ACC112 (cell line): ENCODE data around the gene PARP15.
"Not testable (repeated sequence)": the region's sequence is repeated elsewhere in the genome, so short reads cannot be mapped to it uniquely, and the experiment has no call there.

Experiments
- H2AFZ ChIP-seq: fragments of 200-600 bp; sonication (generic); one replicate; pipeline ENCODE4 v1.6.0; 2017; ENCODE audit warnings: antibody characterized with exemption, low read length; ENCODE audit not compliant: unreplicated experiment
- H3K27ac ChIP-seq: fragments of 200-600 bp; sonication (generic); 2 replicates; pipeline ENCODE4 v1.5.1; 2014; ENCODE audit warnings: low read depth, mild to moderate bottlenecking, antibody characterized with exemption, low read length, moderate library complexity
- H3K27me3 ChIP-seq: fragments of 200-600 bp; sonication (generic); 2 replicates; pipeline ENCODE4 v1.6.1; 2014; ENCODE audit warnings: mild to moderate bottlenecking, antibody characterized with exemption, low read length, moderate library complexity, mixed read lengths; ENCODE audit not compliant: insufficient read depth
- H3K36me3 ChIP-seq: fragments of 200-600 bp; sonication (generic); 2 replicates; pipeline ENCODE4 v1.6.1; 2016; ENCODE audit warnings: mild to moderate bottlenecking, antibody characterized with exemption, low read length, moderate library complexity, mixed read lengths; ENCODE audit not compliant: insufficient read depth
- H3K4me1 ChIP-seq: fragments of 200-600 bp; sonication (generic); one replicate; pipeline ENCODE4 v1.6.1; 2016; ENCODE audit warnings: low read length, mixed read lengths; ENCODE audit not compliant: insufficient read depth, unreplicated experiment, control insufficient read depth
- H3K4me3 ChIP-seq: fragments of 200-600 bp; sonication (generic); 2 replicates; pipeline ENCODE4 v1.5.1; 2014; ENCODE audit warnings: mild to moderate bottlenecking, low read depth, low read length
- H3K79me2 ChIP-seq: fragments of 200-600 bp; sonication (generic); one replicate; pipeline ENCODE4 v1.6.0; 2016; ENCODE audit warnings: low read length; ENCODE audit not compliant: control insufficient read depth, unreplicated experiment, insufficient read depth

PARP15 gene

DNA sequence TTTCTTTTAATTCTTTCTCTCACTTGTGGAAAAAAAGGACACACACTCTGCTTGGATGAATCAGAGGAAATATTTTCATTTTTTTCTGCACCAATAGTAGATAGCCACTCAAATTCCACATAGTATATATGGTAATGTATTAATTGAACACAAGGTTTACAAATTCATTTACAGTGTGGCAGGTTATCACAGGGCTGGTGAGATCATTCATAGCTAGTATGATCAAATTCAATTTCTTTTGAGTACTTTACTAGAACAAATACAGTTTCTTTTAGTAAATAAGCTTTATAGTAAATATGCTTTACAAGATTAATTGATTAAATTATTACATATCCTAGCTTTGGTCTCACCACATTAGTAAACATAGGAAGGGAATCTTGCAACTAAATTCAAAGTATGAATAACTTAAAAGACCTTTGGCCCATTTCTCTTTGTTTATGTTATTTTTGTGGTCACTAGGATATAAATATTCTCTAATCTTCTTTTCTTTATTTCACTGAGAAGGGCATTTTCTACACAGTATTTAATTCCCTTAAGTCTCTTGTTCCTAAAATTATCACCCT is 63.1 kb downstream of the PARP15 start:
- no peaks in the 10 kb centered on the region for H3K27me3 ChIP-seq
- no peak overlapping the region for H3K4me3 ChIP-seq
- H3K36me3 ChIP-seq, result no peaks in the 10 kb centered on the region
- no peak overlapping the region for H2AFZ ChIP-seq
- no peak overlapping the region for H3K27ac ChIP-seq
- no peaks in the 10 kb centered on the region for H3K79me2 ChIP-seq
- H3K4me1 ChIP-seq, result peaks cover 15% of the 10 kb centered on the region

- H3K79me2 ChIP-seq, result no peaks in the 10 kb centered on the region
These were observed 65.5 kb downstream of the PARP15 start for GRCh38 chr3:122642935-122643334.

GRCh38 chr3:122646146-122646988 is 68.9 kb downstream of the PARP15 start:
- Histone ChIP-seq H3K4me3 (peak overlapping the region; percentile 70), H3K79me2 (no peaks in the 10 kb centered on the region), H3K36me3 (no peaks in the 10 kb centered on the region), H2AFZ (peak overlapping the region; percentile 93), H3K4me1 (peaks cover 4% of the 10 kb centered on the region), H3K27me3 (peaks cover 7% of the 10 kb centered on the region; the same call in 1 of the 2 replicates), H3K27ac (peak overlapping the region; percentile 48)

More at GRCh38 chr3:122642935-122643334, 65.5 kb downstream of the PARP15 start:
- Histone ChIP-seq H3K4me3 (no peak overlapping the region), H3K27me3 (no peaks in the 10 kb centered on the region), H3K36me3 (no peaks in the 10 kb centered on the region), H2AFZ (no peak overlapping the region), H3K4me1 (peaks cover 14% of the 10 kb centered on the region), H3K27ac (no peak overlapping the region)

DNA sequence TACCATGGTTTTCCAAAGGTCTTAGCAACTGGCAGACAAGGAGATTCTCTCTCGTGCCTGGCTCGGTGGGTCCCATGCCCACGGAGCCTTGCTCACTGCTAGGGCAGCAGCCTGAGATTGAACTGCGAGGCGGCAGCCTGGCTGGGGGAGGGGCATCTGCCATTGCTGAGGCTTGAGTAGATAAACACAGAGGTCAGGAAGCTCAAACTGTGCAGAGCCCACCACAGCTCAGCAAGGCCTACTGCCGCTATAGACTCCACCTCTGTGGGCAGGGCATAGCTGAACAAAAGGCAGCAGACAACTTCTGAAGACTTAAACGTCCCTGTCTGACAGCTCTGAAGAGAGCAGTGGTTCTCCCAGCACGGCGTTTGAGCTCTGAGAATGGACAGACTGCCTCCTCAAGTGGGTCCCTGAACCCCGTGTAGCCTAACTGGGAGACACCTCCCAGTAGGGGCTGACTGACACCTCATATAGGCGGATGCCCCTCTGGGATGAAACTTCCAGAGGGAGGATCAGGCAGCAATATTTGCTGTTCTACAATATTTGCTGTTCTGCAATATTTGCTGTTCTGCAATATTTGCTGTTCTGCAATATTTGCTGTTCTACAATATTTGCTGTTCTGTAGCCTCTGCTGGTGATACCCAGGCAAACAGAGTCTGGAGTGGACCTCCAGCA is 73.9 kb downstream of the PARP15 start:
- H3K27me3 ChIP-seq, H2AFZ ChIP-seq, H3K79me2 ChIP-seq, H3K4me3 ChIP-seq, H3K4me1 ChIP-seq, H3K36me3 ChIP-seq, H3K27ac ChIP-seq: not testable (repeated sequence)

- not testable (repeated sequence) for H3K79me2 ChIP-seq, H3K27me3 ChIP-seq, H3K4me3 ChIP-seq, H2AFZ ChIP-seq, H3K36me3 ChIP-seq, H3K27ac ChIP-seq, H3K4me1 ChIP-seq
These were observed 74.5 kb downstream of the PARP15 start for GRCh38 chr3:122651962-122652361.

- H3K36me3 ChIP-seq, H3K27ac ChIP-seq, H3K27me3 ChIP-seq, H3K4me1 ChIP-seq, H2AFZ ChIP-seq, H3K79me2 ChIP-seq, H3K4me3 ChIP-seq: not testable (repeated sequence)
These were observed 80.9 kb downstream of the PARP15 start for GRCh38 chr3:122658336-122658735.

GRCh38 chr3:122660297-122660974 is 83.0 kb downstream of the PARP15 start:
- Histone ChIP-seq H3K4me1 (no peaks in the 10 kb centered on the region), H3K27ac (no peak overlapping the region), H2AFZ (no peak overlapping the region), H3K79me2 (no peaks in the 10 kb centered on the region), H3K27me3 (no peaks in the 10 kb centered on the region), H3K36me3 (no peaks in the 10 kb centered on the region), H3K4me3 (no peak overlapping the region)

DNA sequence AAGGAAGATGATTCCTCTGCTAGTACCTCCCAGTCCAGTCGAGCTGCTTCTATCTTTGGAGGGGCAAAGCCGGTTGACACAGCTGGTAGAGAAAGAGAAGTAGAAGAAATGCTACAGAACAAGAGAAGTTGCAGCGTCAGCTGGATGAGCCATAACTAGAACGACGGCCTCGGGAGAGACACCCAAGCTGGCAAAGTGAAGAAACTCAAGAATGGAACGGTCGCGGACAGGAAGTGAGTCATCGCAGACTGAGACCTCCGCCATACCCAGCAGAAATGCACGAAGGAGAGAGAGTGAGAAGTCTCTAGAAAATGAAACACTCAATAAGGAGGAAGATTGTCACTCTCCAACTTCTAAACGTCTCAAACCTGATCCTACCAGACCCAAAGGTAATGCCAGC is 84.2 kb downstream of the PARP15 start:
- Histone ChIP-seq H3K36me3 (no peaks in the 10 kb centered on the region), H3K79me2 (no peaks in the 10 kb centered on the region), H2AFZ (no peak overlapping the region), H3K27ac (no peak overlapping the region), H3K4me3 (no peak overlapping the region), H3K27me3 (no peaks in the 10 kb centered on the region), H3K4me1 (no peaks in the 10 kb centered on the region)

- no peak overlapping the region for H3K27ac ChIP-seq
- no peaks in the 10 kb centered on the region for H3K27me3 ChIP-seq
- no peak overlapping the region for H2AFZ ChIP-seq
- no peaks in the 10 kb centered on the region for H3K4me1 ChIP-seq
- no peaks in the 10 kb centered on the region for H3K79me2 ChIP-seq
- no peaks in the 10 kb centered on the region for H3K36me3 ChIP-seq
- no peak overlapping the region for H3K4me3 ChIP-seq
These were observed 85.1 kb downstream of the PARP15 start for GRCh38 chr3:122662505-122662904.

DNA sequence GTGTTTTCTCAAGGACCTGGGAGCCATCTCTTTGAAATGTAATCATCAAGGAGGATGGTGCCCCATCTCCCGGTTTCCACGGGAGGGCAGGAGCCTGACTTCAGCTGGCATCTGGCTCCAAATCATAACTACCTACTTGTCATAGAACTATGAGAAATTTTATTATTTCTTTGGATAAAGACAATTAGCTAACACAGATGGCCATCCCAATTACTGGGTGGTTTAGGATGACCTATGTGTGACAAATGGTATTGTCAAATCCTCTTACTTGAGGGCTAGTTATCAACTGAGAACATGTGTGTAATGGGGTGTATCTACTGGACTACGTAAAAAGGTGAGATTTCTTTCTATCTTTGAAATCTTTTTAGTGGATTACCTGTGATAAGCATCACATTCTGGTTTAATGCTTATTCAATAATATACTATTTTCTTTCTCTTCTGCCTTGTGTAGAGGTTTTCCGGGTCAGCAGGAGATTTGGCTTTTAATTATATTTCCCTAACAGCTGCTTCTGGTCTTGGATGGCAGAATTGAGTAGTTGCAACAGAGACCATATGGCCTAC is 87.9 kb downstream of the PARP15 start:
- Histone ChIP-seq H3K4me1 (peaks cover 10% of the 10 kb centered on the region), H2AFZ (no peak overlapping the region), H3K36me3 (no peaks in the 10 kb centered on the region), H3K27ac (no peak overlapping the region), H3K27me3 (no peaks in the 10 kb centered on the region), H3K79me2 (no peaks in the 10 kb centered on the region), H3K4me3 (no peak overlapping the region)
